Measurements from ENCODE around the gene DCAF7.

Gene DCAF7

GRCh38 chr17:63595132-63595531 is 44.9 kb downstream of the DCAF7 start:
- no peaks in the 10 kb centered on the region for H3K79me2 ChIP-seq (ENCODE audit: low read length)
- no peaks in the 10 kb centered on the region for H3F3A ChIP-seq (ENCODE audit: insufficient read depth, low read length)
- no peak overlapping the region for H3K4me3 ChIP-seq (ENCODE audit: low read length)
- H3K36me3 ChIP-seq (replicated peaks; ENCODE audit: insufficient read depth, low read length) = no peaks in the 10 kb centered on the region
- TF ChIP-seq EZH2 (optimal IDR thresholded peaks at IDR 0.05; ENCODE audit: low read depth, low read length) = no peak
- TF ChIP-seq, protein P1, sequence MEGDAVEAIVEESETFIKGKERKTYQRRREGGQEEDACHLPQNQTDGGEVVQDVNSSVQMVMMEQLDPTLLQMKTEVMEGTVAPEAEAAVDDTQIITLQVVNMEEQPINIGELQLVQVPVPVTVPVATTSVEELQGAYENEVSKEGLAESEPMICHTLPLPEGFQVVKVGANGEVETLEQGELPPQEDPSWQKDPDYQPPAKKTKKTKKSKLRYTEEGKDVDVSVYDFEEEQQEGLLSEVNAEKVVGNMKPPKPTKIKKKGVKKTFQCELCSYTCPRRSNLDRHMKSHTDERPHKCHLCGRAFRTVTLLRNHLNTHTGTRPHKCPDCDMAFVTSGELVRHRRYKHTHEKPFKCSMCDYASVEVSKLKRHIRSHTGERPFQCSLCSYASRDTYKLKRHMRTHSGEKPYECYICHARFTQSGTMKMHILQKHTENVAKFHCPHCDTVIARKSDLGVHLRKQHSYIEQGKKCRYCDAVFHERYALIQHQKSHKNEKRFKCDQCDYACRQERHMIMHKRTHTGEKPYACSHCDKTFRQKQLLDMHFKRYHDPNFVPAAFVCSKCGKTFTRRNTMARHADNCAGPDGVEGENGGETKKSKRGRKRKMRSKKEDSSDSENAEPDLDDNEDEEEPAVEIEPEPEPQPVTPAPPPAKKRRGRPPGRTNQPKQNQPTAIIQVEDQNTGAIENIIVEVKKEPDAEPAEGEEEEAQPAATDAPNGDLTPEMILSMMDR (IDR thresholded peaks at IDR 0.05; ENCODE audit: low read length) = no peak
- TF ChIP-seq EZH2phosphoT487 (IDR thresholded peaks at IDR 0.05; ENCODE audit: low read length) = no peak
- H3K27ac ChIP-seq (ENCODE audit: low read length) = no peak overlapping the region
- no peak overlapping the region for H2AFZ ChIP-seq (ENCODE audit: low read length)
- no peaks in the 10 kb centered on the region for H3K9me2 ChIP-seq (replicated peaks; ENCODE audit: insufficient read depth, low read length)
- no peaks in the 10 kb centered on the region for H3K27me3 ChIP-seq (replicated peaks; ENCODE audit: insufficient read depth, low read length)
- H3K4me2 ChIP-seq (ENCODE audit: low read depth, low read length) = no peak overlapping the region
- no peaks in the 10 kb centered on the region for H3K9me3 ChIP-seq (replicated peaks; ENCODE audit: insufficient read depth, low read length)
- DNase-seq = no peak
- no peak overlapping the region for H3K9ac ChIP-seq (ENCODE audit: low read length)
- no peaks in the 10 kb centered on the region for H4K20me1 ChIP-seq (ENCODE audit: insufficient read depth, low read length)
- H3K4me1 ChIP-seq (ENCODE audit: low read length) = no peaks in the 10 kb centered on the region

- Histone ChIP-seq H4K20me1 (ENCODE audit: insufficient read depth, low read length) (no peaks in the 10 kb centered on the region), H3K27me3 (replicated peaks; ENCODE audit: insufficient read depth, low read length) (no peaks in the 10 kb centered on the region), H3K27ac (ENCODE audit: low read length) (no peak overlapping the region)
These were observed 46.7 kb downstream of the DCAF7 start for GRCh38 chr17:63596856-63597586.

GRCh38 chr17:63598281-63598680 is 48.0 kb downstream of the DCAF7 start:
- TF ChIP-seq EZH2phosphoT487 (IDR thresholded peaks at IDR 0.05; ENCODE audit: low read length) (no peak), EZH2 (optimal IDR thresholded peaks at IDR 0.05; ENCODE audit: low read depth, low read length) (no peak)
- TF ChIP-seq, protein P1 (IDR thresholded peaks at IDR 0.05; ENCODE audit: low read length) = no peak
- DNase-seq = no peak
- H3K36me3 ChIP-seq (replicated peaks; ENCODE audit: insufficient read depth, low read length) = no peaks in the 10 kb centered on the region
- H3K4me1 ChIP-seq (ENCODE audit: low read length) = no peaks in the 10 kb centered on the region
- no peak overlapping the region for H3K4me2 ChIP-seq (ENCODE audit: low read depth, low read length)
- H3K4me3 ChIP-seq (ENCODE audit: low read length) = no peak overlapping the region
- H3F3A ChIP-seq (ENCODE audit: insufficient read depth, low read length) = peaks cover 4% of the 10 kb centered on the region; the same call in 1 of the 2 replicates
- no peak overlapping the region for H3K9ac ChIP-seq (ENCODE audit: low read length)
- no peaks in the 10 kb centered on the region for H3K9me2 ChIP-seq (replicated peaks; ENCODE audit: insufficient read depth, low read length)
- peaks cover 15% of the 10 kb centered on the region for H3K79me2 ChIP-seq (ENCODE audit: low read length)
- H2AFZ ChIP-seq (ENCODE audit: low read length) = no peak overlapping the region
- no peak overlapping the region for H3K27ac ChIP-seq (ENCODE audit: low read length)
- H3K9me3 ChIP-seq (replicated peaks; ENCODE audit: insufficient read depth, low read length) = no peaks in the 10 kb centered on the region
- H3K27me3 ChIP-seq (replicated peaks; ENCODE audit: insufficient read depth, low read length) = no peaks in the 10 kb centered on the region
- no peaks in the 10 kb centered on the region for H4K20me1 ChIP-seq (ENCODE audit: insufficient read depth, low read length)

More at GRCh38 chr17:63596856-63597586, 46.7 kb downstream of the DCAF7 start:
- Histone ChIP-seq H3K4me1 (ENCODE audit: low read length) (no peaks in the 10 kb centered on the region), H3K79me2 (ENCODE audit: low read length) (peaks cover 15% of the 10 kb centered on the region), H3K4me3 (ENCODE audit: low read length) (no peak overlapping the region), H3K9ac (ENCODE audit: low read length) (no peak overlapping the region), H3F3A (ENCODE audit: insufficient read depth, low read length) (peaks cover 4% of the 10 kb centered on the region; the same call in 1 of the 2 replicates), H3K36me3 (replicated peaks; ENCODE audit: insufficient read depth, low read length) (no peaks in the 10 kb centered on the region), H3K9me3 (replicated peaks; ENCODE audit: insufficient read depth, low read length) (no peaks in the 10 kb centered on the region), H3K4me2 (ENCODE audit: low read depth, low read length) (no peak overlapping the region), H2AFZ (ENCODE audit: low read length) (no peak overlapping the region), H3K9me2 (replicated peaks; ENCODE audit: insufficient read depth, low read length) (no peaks in the 10 kb centered on the region)
- TF ChIP-seq, protein P1 (IDR thresholded peaks at IDR 0.05; ENCODE audit: low read length) = no peak
- TF ChIP-seq EZH2 (optimal IDR thresholded peaks at IDR 0.05; ENCODE audit: low read depth, low read length) (no peak), EZH2phosphoT487 (IDR thresholded peaks at IDR 0.05; ENCODE audit: low read length) (no peak)
- DNase-seq = no peak

All from MM.1S (cell line).